DND-41 (cell line): ENCODE measurements around the gene KIF26A.

Experiments used
- CTCF ChIP-seq: IDR thresholded peaks from 2 replicates; pipeline ENCODE4 v1.5.1; 2012; ENCODE audit warnings: borderline replicate concordance, low read length, moderate library complexity, mild to moderate bottlenecking; ENCODE audit not compliant: poor library complexity, severe bottlenecking; ENCODE audit errors: extremely low read depth
- EZH2 ChIP-seq: IDR thresholded peaks from 3 replicates; pipeline ENCODE4 v1.6.1; 2012; ENCODE audit warnings: borderline replicate concordance, low read depth, mild to moderate bottlenecking, moderate library complexity, low read length, inconsistent platforms; ENCODE audit not compliant: severe bottlenecking

- TF ChIP-seq CTCF: no peak
- no peak for TF ChIP-seq EZH2
These were observed 26.9 kb upstream of the KIF26A start for GRCh38 chr14:104111301-104112112.
